Measurements from ENCODE around the gene CLIP4.

CLIP4 gene, protein sequence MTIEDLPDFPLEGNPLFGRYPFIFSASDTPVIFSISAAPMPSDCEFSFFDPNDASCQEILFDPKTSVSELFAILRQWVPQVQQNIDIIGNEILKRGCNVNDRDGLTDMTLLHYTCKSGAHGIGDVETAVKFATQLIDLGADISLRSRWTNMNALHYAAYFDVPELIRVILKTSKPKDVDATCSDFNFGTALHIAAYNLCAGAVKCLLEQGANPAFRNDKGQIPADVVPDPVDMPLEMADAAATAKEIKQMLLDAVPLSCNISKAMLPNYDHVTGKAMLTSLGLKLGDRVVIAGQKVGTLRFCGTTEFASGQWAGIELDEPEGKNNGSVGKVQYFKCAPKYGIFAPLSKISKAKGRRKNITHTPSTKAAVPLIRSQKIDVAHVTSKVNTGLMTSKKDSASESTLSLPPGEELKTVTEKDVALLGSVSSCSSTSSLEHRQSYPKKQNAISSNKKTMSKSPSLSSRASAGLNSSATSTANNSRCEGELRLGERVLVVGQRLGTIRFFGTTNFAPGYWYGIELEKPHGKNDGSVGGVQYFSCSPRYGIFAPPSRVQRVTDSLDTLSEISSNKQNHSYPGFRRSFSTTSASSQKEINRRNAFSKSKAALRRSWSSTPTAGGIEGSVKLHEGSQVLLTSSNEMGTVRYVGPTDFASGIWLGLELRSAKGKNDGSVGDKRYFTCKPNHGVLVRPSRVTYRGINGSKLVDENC

DNA sequence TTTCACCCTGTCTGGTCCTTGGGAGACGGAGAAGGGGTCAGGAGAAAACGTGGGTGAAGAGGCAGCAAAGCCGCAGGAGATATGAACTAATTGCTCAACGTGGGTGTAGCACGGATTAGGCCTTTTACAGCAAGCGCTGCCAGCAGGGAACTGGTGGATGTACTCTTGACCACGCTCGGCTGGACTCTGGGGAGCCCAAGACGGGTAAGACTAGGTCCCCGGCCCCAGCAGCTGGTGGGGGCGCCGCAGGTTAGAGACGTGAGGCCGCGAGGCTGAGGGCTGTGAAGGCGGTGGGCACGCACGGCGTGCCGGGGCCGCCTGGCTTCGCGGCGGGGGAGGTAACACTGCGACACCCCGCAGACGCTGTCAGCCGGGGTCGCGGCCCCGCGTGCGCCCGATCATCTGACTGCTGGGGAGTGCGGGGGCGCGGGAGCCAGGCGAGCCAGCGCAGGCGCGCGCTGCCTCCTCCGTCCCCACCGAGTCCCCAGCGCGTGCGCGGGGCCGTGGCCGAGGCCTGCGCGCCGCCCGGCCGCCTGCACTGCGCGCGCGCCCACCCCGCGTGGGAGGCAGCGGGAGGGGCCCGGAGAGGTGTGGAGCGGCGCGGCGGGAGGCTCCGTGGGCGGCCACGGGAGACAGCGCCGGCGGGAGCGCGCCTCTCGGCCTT lies at the start of gene CLIP4:
TSS of gene CLIP4 (plus strand) at position 470 of the 664 bp plus-strand sequence. CDS start 5,974 bp downstream, outside the sequence.
- Mint-ChIP-seq H3K27ac (peak within 1 kb of the TSS; percentile 96), H3K36me3 (ENCODE audit: low read depth) (peaks cover 2% of the 10 kb centered on the region), H3K4me1 (peaks cover 52% of the 10 kb centered on the region), H3K27me3 (peaks cover 5% of the 10 kb centered on the region), H3K4me3 (peak within 1 kb of the TSS; percentile 90), H3K9me3 (no peaks in the 10 kb centered on the region)
- ATAC-seq (peak; percentile 72), DNase-seq (peak; percentile 71)

- Mint-ChIP-seq H3K4me1 (no peaks in the 10 kb centered on the region), H3K36me3 (ENCODE audit: low read depth) (no peaks in the 10 kb centered on the region), H3K9me3 (no peaks in the 10 kb centered on the region), H3K27ac (no peak overlapping the region), H3K4me3 (no peak overlapping the region), H3K27me3 (no peaks in the 10 kb centered on the region)
- no peak for DNase-seq
- ATAC-seq = no peak
Observed at GRCh38 chr2:29066271-29066860, 48.8 kb upstream of the CLIP4 start.

DNA sequence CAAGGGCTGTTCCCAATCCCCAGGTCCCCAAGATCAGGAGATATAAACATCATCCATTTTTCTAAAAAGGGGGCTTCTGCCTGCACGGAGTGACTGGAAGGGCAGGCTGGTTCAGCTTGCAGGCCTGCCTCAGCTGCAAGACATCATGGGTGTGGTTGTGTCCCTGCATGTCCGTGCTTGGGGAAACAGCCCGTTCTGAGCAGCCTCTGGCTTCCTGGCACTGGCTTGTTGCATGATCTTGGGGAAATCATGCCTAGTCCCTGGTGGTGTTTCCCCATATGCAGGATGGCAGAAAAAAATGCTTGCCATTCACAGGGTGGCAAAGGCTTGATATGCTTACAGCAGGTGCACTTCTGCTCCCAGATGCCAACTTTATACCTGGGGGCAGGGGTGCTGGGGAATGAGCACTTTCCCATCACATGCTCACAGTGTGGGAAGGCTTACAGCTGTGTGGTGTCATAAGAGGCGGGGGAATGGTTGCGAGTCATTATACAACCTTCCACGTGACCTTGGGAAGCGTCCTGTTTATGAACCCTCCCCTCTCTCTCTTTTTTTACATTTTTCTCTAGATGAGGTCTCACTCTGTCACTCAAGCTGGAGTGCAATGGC lies 48.1 kb upstream of the CLIP4 start:
- no peaks in the 10 kb centered on the region for H3K36me3 Mint-ChIP-seq (ENCODE audit: low read depth)
- DNase-seq = no peak
- no peaks in the 10 kb centered on the region for H3K27me3 Mint-ChIP-seq
- no peak overlapping the region for H3K4me3 Mint-ChIP-seq
- no peaks in the 10 kb centered on the region for H3K4me1 Mint-ChIP-seq
- no peaks in the 10 kb centered on the region for H3K9me3 Mint-ChIP-seq
- ATAC-seq = no peak
- no peak overlapping the region for H3K27ac Mint-ChIP-seq

DNA sequence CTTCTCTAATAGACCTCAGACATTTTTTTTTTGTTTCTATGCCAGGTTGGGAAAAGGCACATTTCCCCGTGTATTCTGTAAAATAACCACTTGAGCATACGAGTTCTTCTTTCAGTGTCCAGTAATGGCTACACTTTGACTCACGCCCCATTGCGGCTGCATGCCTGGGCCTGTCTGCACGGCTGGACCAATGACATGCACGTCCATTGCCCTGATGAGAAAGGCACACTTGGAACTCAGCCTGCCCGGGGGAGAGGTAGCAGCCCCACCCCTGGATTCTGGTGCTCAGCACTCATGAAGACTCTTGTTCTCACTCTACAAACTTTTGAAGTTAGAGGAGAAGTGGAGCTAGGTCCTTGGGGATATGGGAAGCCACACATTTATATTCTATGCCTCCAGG lies 46.7 kb upstream of the CLIP4 start:
- ATAC-seq = no peak
- Mint-ChIP-seq H3K4me3 (no peak overlapping the region), H3K36me3 (ENCODE audit: low read depth) (no peaks in the 10 kb centered on the region), H3K4me1 (no peaks in the 10 kb centered on the region), H3K9me3 (no peaks in the 10 kb centered on the region), H3K27ac (no peak overlapping the region), H3K27me3 (no peaks in the 10 kb centered on the region)
- no peak for DNase-seq

GRCh38 chr2:29070526-29070925 lies 44.7 kb upstream of the CLIP4 start:
- Mint-ChIP-seq H3K27me3 (no peaks in the 10 kb centered on the region), H3K36me3 (ENCODE audit: low read depth) (no peaks in the 10 kb centered on the region), H3K27ac (no peak overlapping the region), H3K9me3 (no peaks in the 10 kb centered on the region), H3K4me1 (no peaks in the 10 kb centered on the region), H3K4me3 (no peak overlapping the region)
- ATAC-seq (no peak), DNase-seq (no peak)

DNA sequence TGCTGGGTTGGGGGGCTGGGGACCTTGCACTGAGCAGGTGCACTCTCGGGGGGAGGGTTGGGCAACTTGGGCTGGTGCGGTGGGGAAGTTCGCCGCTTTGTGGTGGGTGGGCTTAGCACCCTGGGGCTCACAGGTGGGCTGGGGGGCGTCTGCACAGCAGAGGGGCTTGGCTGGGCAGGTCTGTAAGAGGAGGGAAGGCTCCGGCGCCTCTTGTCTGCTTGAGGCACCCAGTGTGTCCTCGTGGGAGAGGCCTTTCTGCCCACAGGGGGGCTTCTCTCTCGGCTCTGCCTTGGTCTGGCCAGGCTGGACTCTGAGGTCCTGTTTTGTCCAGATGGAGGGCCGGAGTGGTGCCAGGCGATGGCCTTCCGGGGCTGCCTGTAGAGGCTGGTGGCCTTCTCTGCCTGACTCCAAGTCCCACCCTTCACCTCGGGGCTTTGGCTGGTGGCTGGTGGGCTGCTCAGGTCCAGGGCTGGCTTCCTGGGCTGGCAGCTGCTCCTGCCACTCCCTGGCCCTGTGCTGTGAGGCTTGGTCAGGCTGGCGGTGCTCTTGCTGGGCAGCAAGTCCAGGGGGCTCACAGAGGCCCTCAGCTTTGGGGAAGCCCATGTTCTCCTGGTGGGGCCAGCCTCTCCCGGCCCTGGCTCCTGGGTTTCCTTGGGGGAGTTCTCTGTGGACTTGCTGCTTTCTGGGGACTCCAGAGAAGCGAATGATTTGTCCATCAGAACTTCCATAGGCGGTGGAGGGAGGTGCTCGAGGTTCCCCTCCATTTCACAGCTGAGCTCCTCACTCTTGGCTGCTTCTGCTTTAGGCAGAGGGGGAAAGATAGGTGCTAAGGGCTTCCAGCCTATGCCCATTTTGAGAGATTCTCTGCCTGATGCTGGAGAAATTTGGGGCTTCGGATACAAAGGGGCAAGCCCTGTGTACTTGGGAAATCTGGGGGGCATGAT lies 43.9 kb upstream of the CLIP4 start:
- ATAC-seq = no peak
- Mint-ChIP-seq H3K27ac (no peak overlapping the region), H3K27me3 (no peaks in the 10 kb centered on the region), H3K36me3 (ENCODE audit: low read depth) (no peaks in the 10 kb centered on the region), H3K4me1 (no peaks in the 10 kb centered on the region), H3K4me3 (no peak overlapping the region), H3K9me3 (no peaks in the 10 kb centered on the region)
- DNase-seq = no peak

DNA sequence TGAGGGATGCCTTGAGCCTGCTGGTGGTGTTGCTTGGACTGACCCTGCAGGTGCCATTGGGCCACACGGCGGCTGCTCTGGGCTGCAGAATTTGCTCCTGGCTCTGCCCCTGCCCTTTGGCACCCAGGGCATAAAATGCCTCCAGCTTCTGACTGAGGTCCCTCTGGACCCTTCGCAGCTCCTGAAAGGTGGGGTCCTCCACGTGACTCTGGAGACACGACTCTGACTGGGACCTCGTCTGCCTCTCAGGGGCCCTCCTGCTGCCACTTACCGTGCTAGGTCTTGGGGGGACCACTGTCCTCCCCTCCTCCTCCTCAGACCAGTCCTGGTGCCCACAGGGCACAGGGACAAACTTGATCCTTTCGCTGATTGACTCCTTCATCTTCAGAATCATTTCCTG lies 43.0 kb upstream of the CLIP4 start:
- Mint-ChIP-seq H3K4me1 (no peaks in the 10 kb centered on the region), H3K27ac (no peak overlapping the region), H3K27me3 (no peaks in the 10 kb centered on the region), H3K36me3 (ENCODE audit: low read depth) (no peaks in the 10 kb centered on the region), H3K4me3 (no peak overlapping the region), H3K9me3 (no peaks in the 10 kb centered on the region)
- no peak for DNase-seq
- ATAC-seq = no peak

DNA sequence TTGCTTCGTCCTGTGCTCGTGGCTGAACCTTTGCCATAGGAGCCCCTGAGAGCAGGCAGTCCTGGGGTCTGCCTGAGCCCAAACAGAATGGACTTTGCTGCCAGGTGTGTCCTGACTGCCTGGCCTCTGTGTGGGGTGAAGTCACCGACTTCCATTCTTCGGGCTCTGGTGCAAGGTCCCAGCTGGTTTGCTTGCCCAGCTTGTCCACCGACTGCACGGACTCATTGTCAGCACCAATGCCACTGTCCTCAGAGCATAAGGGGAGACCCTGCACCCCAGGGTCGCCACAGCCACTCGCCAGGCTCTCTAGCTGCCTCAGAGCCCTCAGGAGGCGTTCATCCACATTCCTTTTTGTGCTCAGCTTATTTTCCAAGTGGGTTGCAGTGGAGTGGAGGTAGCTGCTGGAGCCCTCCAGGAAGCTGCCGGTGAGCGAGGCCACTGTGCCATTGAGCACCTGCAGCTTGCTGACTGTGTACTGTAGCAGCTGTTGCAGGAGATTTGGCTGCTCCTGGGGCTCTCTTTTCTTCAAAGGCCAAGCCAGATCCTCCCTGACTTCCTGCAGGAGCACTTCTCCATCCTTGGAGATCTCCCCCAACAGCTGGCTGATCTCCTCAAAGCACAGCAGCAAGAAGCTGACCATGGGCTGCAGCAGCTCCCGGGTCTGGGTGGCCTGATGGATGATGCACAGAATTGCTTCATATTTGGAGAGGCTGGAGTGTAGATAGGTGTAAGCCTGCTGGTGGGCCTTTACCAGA lies 42.1 kb upstream of the CLIP4 start:
- Mint-ChIP-seq H3K4me1 (no peaks in the 10 kb centered on the region), H3K4me3 (no peak overlapping the region), H3K27ac (no peak overlapping the region), H3K36me3 (ENCODE audit: low read depth) (no peaks in the 10 kb centered on the region), H3K9me3 (no peaks in the 10 kb centered on the region), H3K27me3 (no peaks in the 10 kb centered on the region)
- ATAC-seq (no peak), DNase-seq (no peak)

DNA sequence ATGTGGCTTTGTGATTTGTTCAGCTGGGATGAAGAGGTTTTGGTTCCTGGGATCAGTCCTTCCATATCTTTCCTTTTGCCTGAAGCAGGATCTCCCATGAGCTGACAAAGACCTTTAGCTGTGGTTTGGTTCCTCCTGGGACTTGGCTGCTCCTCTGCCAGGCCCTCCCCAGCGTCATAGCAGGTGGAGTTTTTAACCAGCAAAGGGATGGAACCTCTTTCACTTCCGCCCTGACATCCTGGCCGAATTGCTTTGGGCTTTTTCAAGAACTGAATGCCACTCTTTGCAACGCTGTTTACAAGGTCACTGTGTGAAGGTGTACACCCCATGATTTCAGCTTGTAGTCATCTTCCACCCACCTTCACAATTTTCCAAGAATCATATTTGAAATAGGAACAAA lies 41.3 kb upstream of the CLIP4 start:
- Mint-ChIP-seq H3K4me1 (no peaks in the 10 kb centered on the region), H3K27me3 (no peaks in the 10 kb centered on the region)

DNA sequence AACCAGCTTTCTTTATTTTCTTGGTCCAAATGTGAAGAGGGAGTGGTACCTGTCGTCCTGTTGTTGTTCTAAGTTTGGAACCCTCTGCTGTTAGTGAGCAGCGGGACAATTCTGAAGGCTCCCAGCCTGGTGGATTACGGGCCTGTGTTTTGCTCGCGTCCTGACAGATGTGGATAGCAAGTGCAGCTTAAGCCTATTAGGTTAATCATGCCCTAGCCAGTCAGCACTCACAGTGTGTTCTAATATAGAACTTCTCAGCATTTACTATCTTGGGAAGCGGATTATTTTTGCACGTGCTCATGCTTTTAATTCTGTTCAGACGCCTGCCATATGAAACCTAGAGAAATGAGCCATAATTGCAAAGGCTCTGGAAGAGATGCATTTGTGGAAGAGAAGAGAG lies 40.8 kb upstream of the CLIP4 start, which contains the start of gene PCARE:
TSS of gene PCARE (minus strand) at position 113 of the 400 bp plus-strand sequence. CDS start 262 bp downstream, outside the sequence.
- ATAC-seq = no peak

More for the DNA sequence above, 41.3 kb upstream of the CLIP4 start:
- Mint-ChIP-seq H3K9me3 (peaks cover under 1% of the 10 kb centered on the region), H3K27ac (no peak overlapping the region), H3K4me3 (no peak overlapping the region), H3K36me3 (ENCODE audit: low read depth) (no peaks in the 10 kb centered on the region)
- DNase-seq (no peak), ATAC-seq (no peak)

GRCh38 chr2:29075894-29076705 lies 39.1 kb upstream of the CLIP4 start:
- ATAC-seq (no peak), DNase-seq (no peak)
- H3K27ac Mint-ChIP-seq = no peak overlapping the region
- no peaks in the 10 kb centered on the region for H3K36me3 Mint-ChIP-seq (ENCODE audit: low read depth)
- H3K9me3 Mint-ChIP-seq = peaks cover 6% of the 10 kb centered on the region
- H3K4me1 Mint-ChIP-seq = no peaks in the 10 kb centered on the region
- no peaks in the 10 kb centered on the region for H3K27me3 Mint-ChIP-seq
- no peak overlapping the region for H3K4me3 Mint-ChIP-seq

More for the DNA sequence above, 40.8 kb upstream of the CLIP4 start, which contains the start of gene PCARE:
- Mint-ChIP-seq H3K27ac (no peak within 1 kb of the TSS), H3K9me3 (peaks cover 5% of the 10 kb centered on the region), H3K36me3 (ENCODE audit: low read depth) (no peaks in the 10 kb centered on the region), H3K4me3 (no peak within 1 kb of the TSS), H3K4me1 (no peaks in the 10 kb centered on the region), H3K27me3 (no peaks in the 10 kb centered on the region)
- DNase-seq = no peak

- H3K4me3 Mint-ChIP-seq = no peak overlapping the region
- no peaks in the 10 kb centered on the region for H3K36me3 Mint-ChIP-seq (ENCODE audit: low read depth)
- no peaks in the 10 kb centered on the region for H3K27me3 Mint-ChIP-seq
- DNase-seq (no peak), ATAC-seq (no peak)
- no peak overlapping the region for H3K27ac Mint-ChIP-seq
- H3K4me1 Mint-ChIP-seq = no peaks in the 10 kb centered on the region
- peaks cover 6% of the 10 kb centered on the region for H3K9me3 Mint-ChIP-seq
Observed at GRCh38 chr2:29079887-29080286, 35.3 kb upstream of the CLIP4 start.
